Measurements from ENCODE around the gene SFT2D3.
"Not testable (repeated sequence)": the region's sequence is repeated elsewhere in the genome, so short reads cannot be mapped to it uniquely, and the experiment has no call there.

The SFT2D3 gene

GRCh38 chr2:127747621-127748020 lies 46.3 kb downstream of the SFT2D3 start:
- Histone ChIP-seq H3K4me3 (ENCODE audit: low read depth, low read length) (no peak overlapping the region), H3K9ac (ENCODE audit: low read depth, low read length) (no peak overlapping the region), H3K4me1 (ENCODE audit: control insufficient read depth, insufficient read depth, low read length) (no peaks in the 10 kb centered on the region), H3K36me3 (ENCODE audit: control insufficient read depth, insufficient read depth, low read length) (no peaks in the 10 kb centered on the region), H3K27me3 (ENCODE audit: control insufficient read depth, insufficient read depth, low read length) (no peaks in the 10 kb centered on the region), H3K9me3 (ENCODE audit: control insufficient read depth, insufficient read depth, low read length) (no peaks in the 10 kb centered on the region)

- not testable (repeated sequence) for H3K4me1 ChIP-seq (ENCODE audit: control insufficient read depth, insufficient read depth, low read length); H3K9ac ChIP-seq (ENCODE audit: low read depth, low read length); H3K9me3 ChIP-seq (ENCODE audit: control insufficient read depth, insufficient read depth, low read length); H3K36me3 ChIP-seq (ENCODE audit: control insufficient read depth, insufficient read depth, low read length); H3K27me3 ChIP-seq (ENCODE audit: control insufficient read depth, insufficient read depth, low read length); H3K4me3 ChIP-seq (ENCODE audit: low read depth, low read length)
These were observed 48.2 kb downstream of the SFT2D3 start for GRCh38 chr2:127749537-127749936.

- no peaks in the 10 kb centered on the region for H3K36me3 ChIP-seq (ENCODE audit: control insufficient read depth, insufficient read depth, low read length)
- H3K9me3 ChIP-seq (ENCODE audit: control insufficient read depth, insufficient read depth, low read length): no peaks in the 10 kb centered on the region
- no peaks in the 10 kb centered on the region for H3K27me3 ChIP-seq (ENCODE audit: control insufficient read depth, insufficient read depth, low read length)
- H3K9ac ChIP-seq (ENCODE audit: low read depth, low read length): no peak overlapping the region
- H3K4me3 ChIP-seq (ENCODE audit: low read depth, low read length): no peak overlapping the region
- H3K4me1 ChIP-seq (ENCODE audit: control insufficient read depth, insufficient read depth, low read length): no peaks in the 10 kb centered on the region
These were observed 52.1 kb downstream of the SFT2D3 start for GRCh38 chr2:127753374-127753773.

- no peak overlapping the region for H3K4me3 ChIP-seq (ENCODE audit: low read depth, low read length)
- H3K36me3 ChIP-seq (ENCODE audit: control insufficient read depth, insufficient read depth, low read length): no peaks in the 10 kb centered on the region
- no peaks in the 10 kb centered on the region for H3K27me3 ChIP-seq (ENCODE audit: control insufficient read depth, insufficient read depth, low read length)
- H3K9me3 ChIP-seq (ENCODE audit: control insufficient read depth, insufficient read depth, low read length): no peaks in the 10 kb centered on the region
- no peaks in the 10 kb centered on the region for H3K4me1 ChIP-seq (ENCODE audit: control insufficient read depth, insufficient read depth, low read length)
- H3K9ac ChIP-seq (ENCODE audit: low read depth, low read length): no peak overlapping the region
These were observed 52.9 kb downstream of the SFT2D3 start for GRCh38 chr2:127754186-127754585.

Measured in iPS-15b (cell line).